ENCODE measurements around the gene PEF1.

PEF1 gene

DNA sequence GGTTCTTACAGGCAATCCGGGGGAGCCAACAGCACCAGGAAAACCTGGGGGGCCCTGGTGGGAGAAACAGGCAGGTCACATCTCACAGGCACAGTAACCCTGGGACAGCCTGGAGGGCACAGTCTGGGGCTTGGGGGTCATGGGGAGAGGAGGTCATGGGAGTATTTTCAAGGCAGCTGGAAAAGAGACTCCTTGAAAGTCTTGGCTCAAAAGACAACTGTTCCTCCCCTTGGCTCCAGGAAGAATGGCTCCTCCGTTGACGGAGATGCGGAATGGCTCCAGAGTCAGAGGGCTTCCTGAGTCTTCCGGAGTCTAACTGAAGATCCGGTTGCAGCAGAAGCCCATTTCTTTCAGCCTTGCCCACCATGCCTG is 25.9 kb upstream of the PEF1 start:
- DNase-seq = no peak

DNA sequence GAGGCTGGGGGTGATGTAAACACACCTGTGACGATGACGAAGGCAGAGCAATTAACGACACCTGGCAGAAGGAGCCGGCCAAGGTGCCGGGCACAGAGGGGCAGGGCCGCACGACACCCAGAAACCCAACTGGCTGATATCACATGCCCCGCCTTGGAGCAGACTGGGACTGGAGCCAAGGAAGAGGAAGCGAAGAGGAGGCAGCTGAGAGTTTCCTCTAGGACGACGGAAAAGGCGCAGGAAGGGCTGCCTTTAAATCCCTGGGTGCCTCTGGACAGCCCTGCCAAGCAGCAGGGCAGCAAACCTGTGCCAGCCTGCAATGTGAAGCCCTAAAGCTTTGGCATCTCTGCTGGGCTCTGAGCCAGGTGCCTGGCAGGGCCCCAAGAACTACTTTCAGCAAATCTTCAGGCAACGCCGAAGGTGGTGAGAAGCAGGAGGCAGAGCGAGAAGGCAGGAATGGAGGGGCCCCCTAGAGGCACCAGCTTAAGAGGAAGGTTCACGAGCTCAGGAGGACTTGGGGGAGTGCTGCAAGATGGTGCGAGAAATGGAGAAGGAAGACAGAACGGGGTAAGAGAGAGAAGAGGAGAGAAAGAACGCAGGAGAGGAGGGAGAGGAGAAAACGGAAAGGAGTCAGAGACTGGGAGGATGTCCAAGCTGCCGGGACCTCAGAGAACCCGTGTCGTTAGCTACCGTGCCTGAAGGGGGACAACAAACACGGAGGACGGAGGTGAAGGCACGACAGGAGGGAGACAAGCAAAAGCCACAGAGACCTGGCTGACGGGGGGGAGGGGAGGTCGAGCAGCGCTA is 25.3 kb upstream of the PEF1 start:
- no peak for DNase-seq

GRCh38 chr1:31669433-31669785 is 24.7 kb upstream of the PEF1 start:
- no peak for DNase-seq

GRCh38 chr1:31668303-31668883 is 23.7 kb upstream of the PEF1 start:
- DNase-seq = no peak

DNA sequence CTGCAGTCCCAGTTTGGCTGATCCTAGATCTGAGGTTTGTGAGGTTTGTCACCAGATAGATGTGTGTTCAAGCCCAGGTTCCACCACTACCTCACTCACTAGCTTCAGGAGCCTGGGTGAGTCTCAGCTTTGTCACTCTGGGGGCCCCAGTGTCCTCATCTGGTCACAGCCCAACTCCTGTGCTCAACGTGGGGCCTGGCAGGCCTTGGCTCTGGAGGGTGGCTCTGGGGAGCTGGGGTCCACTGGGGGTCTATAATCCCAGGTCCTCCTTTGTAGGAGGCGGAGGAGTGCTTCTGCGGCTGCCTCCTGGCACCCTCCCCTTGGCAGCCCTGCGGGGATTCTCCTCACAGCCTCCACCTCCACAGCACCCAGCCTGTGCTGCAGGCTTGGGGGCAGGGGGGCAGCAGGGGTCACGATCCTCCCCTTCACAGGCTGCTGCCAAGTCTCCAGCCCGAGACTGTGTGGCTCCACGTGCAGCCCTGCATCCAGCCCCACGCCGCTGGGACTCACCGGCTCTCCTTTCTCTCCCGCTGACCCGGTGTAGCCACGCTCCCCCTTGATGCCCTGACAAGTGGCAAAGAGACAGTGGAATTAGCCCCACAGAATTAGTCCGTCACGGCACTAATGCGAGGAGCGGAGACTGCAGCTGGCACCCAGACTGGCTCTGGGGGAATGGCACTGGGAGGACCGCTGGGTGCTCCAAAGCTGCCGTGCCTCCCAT is 22.5 kb upstream of the PEF1 start:
- no peak for DNase-seq

GRCh38 chr1:31666263-31666963 is 21.7 kb upstream of the PEF1 start:
- DNase-seq = no peak

GRCh38 chr1:31665234-31665878 is 20.7 kb upstream of the PEF1 start:
- no peak for DNase-seq

DNA sequence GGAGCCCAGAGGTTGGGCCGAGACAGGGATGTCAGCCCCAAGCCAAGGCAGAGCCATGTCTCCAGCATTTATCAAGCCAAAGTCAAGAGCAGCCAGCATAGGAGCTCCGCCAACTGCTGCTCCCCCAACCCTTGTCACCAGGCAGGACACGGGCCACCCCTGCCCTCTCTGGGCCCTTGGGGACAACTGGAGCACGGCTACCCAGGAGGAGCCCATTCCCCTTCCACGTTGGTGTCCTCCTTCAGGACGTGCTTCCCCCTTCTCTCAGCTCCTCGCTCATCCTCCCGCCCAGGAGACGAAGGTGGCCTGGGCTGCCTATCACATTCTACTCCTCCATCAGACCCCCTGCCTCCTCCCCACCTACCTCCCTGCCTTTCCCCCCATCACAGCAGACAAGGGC is 19.9 kb upstream of the PEF1 start:
- no peak for DNase-seq

DNA sequence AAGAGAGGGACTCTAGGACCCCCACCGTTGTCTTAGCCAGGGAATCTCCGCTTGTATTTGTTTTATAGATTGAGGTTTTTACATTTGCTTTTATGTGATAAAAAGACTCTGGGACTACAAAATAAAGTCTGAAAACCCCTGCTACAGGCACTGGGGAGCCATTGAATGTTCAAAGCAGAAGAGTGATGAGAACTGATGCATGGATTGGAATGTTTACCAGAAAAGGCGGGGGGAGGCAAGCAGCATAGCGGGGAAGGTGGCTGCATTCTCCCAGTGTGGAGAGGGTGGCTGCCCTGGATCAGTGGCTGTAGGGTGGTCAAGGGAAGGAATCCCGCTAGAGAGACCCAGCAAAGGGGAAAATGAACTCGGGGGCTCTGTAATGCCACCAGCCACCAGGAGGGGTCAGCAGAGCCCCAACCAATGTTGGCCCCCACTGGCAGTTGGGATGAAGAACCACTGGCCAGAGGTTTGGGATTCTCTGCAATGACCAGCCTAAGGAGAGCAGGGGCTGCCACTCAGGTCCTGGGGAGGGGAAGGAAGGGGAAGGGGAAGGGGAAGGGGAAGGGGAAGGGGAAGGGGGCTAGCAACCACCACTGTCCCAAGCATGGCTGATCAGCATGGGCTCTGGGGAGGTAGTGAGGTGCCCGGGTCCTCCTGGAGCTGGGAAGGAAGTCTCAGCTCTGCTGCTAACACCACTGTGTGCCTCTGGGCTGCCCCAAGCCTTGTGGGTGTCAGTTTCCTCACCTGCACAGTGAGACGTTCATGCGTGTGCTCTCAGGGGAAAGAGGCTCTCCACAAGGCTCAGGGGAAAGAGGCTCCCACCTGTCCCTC is 19.2 kb upstream of the PEF1 start:
- DNase-seq = peak; percentile 7

- no peak for DNase-seq
These were observed 17.8 kb upstream of the PEF1 start for GRCh38 chr1:31662463-31662862.

- DNase-seq = no peak
These were observed 17.2 kb upstream of the PEF1 start for GRCh38 chr1:31661856-31662255.

DNA sequence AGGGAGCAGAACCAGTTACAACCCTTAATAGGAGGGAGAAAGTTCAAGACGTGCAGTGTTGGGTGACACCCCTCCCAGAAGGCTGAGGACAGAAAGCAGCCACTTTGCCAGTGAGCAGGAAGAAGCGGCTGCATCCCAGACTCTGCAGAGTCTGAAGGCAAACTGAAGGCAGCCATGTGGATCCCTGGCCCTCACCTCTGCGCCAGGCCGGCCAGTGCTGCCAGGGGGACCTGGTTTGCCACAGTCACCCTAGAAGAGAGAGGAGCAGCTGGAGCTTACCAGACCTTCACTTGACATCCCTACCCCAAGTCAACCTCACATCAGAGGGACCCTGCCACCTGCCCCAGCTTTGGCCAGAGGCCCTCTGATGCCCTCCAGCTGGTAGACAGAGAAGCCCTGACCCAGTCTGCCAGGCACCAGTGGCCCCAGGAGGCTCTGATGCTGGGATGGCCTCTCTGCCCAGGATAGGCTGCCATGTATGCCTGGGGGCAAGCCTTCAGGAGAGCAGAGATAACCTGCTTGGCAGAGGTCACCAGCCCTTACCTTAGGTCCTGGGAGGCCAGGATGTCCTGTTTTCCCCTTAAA is 16.3 kb upstream of the PEF1 start:
- no peak for DNase-seq

GRCh38 chr1:31659889-31660288 is 15.2 kb upstream of the PEF1 start:
- no peak for DNase-seq

GRCh38 chr1:31658721-31659120 is 14.0 kb upstream of the PEF1 start:
- DNase-seq = no peak

GRCh38 chr1:31657972-31658510 is 13.4 kb upstream of the PEF1 start:
- DNase-seq = no peak

DNA sequence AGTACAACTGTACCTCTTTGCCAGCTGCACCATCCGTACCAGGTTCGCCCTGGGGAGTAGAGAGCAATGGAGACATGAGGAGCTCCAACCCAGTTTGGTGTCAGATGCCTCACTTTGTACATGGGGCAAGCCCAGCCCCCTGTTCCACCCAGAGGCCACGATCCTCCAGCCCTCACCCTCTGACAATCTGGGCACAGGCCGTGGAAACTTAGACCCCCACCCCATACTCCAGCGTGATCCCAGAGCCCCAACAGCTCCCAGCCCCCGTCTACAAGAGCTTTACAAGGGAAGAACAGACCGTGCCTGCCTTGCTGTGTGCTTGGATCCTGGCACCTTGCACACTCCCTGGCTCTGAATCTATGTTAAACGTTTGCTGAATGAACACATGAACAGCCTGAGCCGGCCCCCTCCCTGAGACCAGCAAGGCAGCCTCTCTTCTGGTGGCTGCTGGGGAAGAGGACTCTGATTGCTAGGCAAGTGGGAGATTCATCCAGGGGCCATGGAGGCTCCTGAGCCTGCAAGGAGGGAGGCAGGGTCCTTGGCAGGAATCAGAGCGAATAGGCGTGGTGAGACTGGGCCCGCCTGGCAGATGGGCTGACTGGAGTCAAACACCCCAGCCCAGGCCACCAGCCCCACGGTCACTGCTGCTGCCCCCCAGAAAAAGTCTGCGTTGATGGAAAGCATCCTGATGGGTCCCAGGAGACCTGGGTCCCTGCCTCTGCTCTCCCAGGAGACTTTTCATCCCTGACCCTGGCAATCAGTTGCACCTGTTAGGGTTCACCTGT is 12.5 kb upstream of the PEF1 start:
- DNase-seq = no peak

DNA sequence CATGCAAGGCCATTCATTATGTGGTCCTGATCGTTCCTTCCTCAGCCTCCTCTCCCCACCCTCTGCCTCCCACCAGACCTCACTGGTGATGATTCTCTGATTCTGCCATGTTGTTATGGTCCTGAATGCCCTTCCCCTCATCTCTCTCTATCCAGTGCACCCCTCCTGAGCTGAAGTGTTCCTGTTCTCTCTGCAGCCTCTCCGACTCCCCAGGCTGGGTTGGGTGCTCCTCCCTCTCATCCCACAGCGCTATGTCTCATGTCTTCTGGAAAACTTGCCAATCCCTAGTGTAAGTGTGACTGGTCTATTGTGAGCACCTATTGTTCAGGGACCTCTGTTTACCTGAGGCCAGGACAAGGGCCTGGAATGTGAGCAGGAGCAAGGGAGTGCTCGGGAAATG is 11.1 kb upstream of the PEF1 start:
- no peak for DNase-seq

GRCh38 chr1:31655104-31655503 is 10.4 kb upstream of the PEF1 start:
- DNase-seq = no peak

DNA sequence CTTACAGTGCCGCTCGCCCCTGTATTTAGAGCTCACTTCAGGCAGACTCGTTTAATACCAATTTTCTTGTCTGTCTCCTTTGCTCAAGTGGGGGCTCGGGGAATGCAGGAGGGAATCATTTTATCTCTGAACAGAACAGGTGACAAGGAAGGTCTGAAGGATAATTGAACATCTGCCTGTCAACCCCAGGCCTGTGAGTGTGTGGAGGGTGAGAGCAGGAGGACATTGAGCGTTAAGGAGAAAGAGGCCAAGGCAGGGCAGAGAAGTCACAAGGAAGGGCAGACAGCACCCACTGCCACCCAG is 9.7 kb upstream of the PEF1 start:
- no peak for DNase-seq

GRCh38 chr1:31653717-31654473 is 9.2 kb upstream of the PEF1 start:
- DNase-seq = no peak
